ENCODE measurements around the gene ACTL10.

The ACTL10 gene

GRCh38 chr20:33675136-33675959 is 8.6 kb downstream of the ACTL10 start:
- Histone ChIP-seq H3K4me1 (ENCODE audit: insufficient read depth, low read length) (peaks cover 30% of the 10 kb centered on the region), H3K36me3 (ENCODE audit: insufficient read depth, low read length) (peaks cover 9% of the 10 kb centered on the region), H3K27me3 (ENCODE audit: control insufficient read depth in 1 of 2, insufficient read depth in 2 of 2, low read length in 2 of 2) (no peaks in the 10 kb centered on the region), H3K9ac (ENCODE audit: low read length) (peak overlapping the region; percentile 73), H3K4me3 (ENCODE audit: low read depth in 1 of 2, low read length in 2 of 2) (peak overlapping the region; percentile 33 to 60), H3K9me3 (ENCODE audit: low read length) (no peaks in the 10 kb centered on the region), H3K27ac (ENCODE audit: low read depth, low read length) (peak overlapping the region; percentile 98)

DNA sequence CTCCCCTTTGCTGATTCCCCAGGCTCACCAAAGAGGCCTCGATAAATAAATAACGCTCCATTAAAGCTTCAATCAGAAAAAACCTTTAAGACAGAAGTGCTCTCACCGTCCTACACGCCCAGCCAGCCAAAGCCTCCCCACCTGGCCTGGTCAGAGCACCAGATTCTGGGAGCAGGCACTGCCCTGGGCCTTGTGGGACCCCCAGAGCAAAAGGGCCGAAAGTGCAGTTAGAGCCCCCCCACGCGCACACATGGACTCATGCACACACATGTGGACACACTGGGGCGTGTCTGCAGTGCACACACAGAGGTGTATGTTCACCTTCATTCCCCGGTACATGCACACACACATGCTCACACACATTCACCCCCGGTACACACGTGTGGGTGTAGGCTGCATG is 9.4 kb downstream of the ACTL10 start:
- Histone ChIP-seq H3K27ac (ENCODE audit: low read depth, low read length) (peak overlapping the region; percentile 98), H3K4me3 (ENCODE audit: low read depth in 1 of 2, low read length in 2 of 2) (no peak overlapping the region), H3K27me3 (ENCODE audit: control insufficient read depth in 1 of 2, insufficient read depth in 2 of 2, low read length in 2 of 2) (no peaks in the 10 kb centered on the region), H3K9ac (ENCODE audit: low read length) (peak overlapping the region; percentile 73), H3K9me3 (ENCODE audit: low read length) (no peaks in the 10 kb centered on the region), H3K4me1 (ENCODE audit: insufficient read depth, low read length) (peaks cover 30% of the 10 kb centered on the region), H3K36me3 (ENCODE audit: insufficient read depth, low read length) (peaks cover 4% of the 10 kb centered on the region)

- Histone ChIP-seq H3K27ac (ENCODE audit: low read depth, low read length) (peak overlapping the region; percentile 98), H3K9ac (ENCODE audit: low read length) (no peak overlapping the region), H3K9me3 (ENCODE audit: low read length) (no peaks in the 10 kb centered on the region), H3K36me3 (ENCODE audit: insufficient read depth, low read length) (no peaks in the 10 kb centered on the region), H3K27me3 (ENCODE audit: control insufficient read depth in 1 of 2, insufficient read depth in 2 of 2, low read length in 2 of 2) (no peaks in the 10 kb centered on the region), H3K4me1 (ENCODE audit: insufficient read depth, low read length) (peaks cover 30% of the 10 kb centered on the region), H3K4me3 (ENCODE audit: low read depth in 1 of 2, low read length in 2 of 2) (no peak overlapping the region)
Measured at GRCh38 chr20:33676652-33677645, 10.2 kb downstream of the ACTL10 start.

DNA sequence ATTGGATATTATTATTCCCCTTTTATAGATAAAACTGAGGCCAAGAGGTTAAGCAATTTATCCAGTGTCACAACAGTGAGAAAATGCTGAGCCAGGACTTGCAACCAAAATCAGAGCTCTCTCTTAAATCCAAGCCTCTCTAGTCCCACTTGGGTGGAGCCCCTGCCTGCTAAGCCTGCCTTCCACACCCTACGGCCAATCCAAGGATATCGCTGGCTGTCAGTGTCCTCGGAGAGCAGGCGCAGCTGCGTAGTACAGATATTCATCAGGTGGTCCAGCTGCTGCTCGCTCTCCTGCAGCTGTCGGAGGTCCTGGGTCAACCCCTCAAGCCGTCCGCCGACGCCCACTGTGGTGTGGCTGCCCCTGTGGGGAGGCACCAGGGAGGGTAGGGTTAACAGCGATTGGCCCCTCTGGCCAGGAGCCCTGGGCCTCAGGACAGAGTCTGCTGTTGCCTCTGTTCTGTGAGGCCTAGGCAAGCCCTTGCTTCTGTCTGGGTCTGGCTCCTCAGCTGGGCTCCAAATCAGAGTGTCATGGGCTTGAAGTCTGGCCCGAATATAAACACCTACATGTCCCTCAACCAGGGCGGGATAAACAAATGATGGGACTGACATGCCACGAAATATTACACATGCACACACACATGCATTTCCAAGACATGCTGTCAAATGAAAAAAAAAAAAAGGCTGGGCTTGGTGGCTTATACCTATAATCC is 11.4 kb downstream of the ACTL10 start:
- Histone ChIP-seq H3K4me3 (ENCODE audit: low read depth in 1 of 2, low read length in 2 of 2) (no peak overlapping the region), H3K36me3 (ENCODE audit: insufficient read depth, low read length) (no peaks in the 10 kb centered on the region), H3K9ac (ENCODE audit: low read length) (no peak overlapping the region), H3K9me3 (ENCODE audit: low read length) (no peaks in the 10 kb centered on the region), H3K27ac (ENCODE audit: low read depth, low read length) (no peak overlapping the region), H3K27me3 (ENCODE audit: control insufficient read depth in 1 of 2, insufficient read depth in 2 of 2, low read length in 2 of 2) (no peaks in the 10 kb centered on the region), H3K4me1 (ENCODE audit: insufficient read depth, low read length) (peaks cover 23% of the 10 kb centered on the region)

GRCh38 chr20:33679758-33680485 is 13.2 kb downstream of the ACTL10 start:
- H3K36me3 ChIP-seq (ENCODE audit: insufficient read depth, low read length) = no peaks in the 10 kb centered on the region
- H3K4me3 ChIP-seq (ENCODE audit: low read depth in 1 of 2, low read length in 2 of 2) = no peak overlapping the region
- H3K4me1 ChIP-seq (ENCODE audit: insufficient read depth, low read length) = peaks cover 14% of the 10 kb centered on the region
- H3K27ac ChIP-seq (ENCODE audit: low read depth, low read length) = no peak overlapping the region
- H3K27me3 ChIP-seq (ENCODE audit: control insufficient read depth in 1 of 2, insufficient read depth in 2 of 2, low read length in 2 of 2) = no peaks in the 10 kb centered on the region
- no peak overlapping the region for H3K9ac ChIP-seq (ENCODE audit: low read length)
- H3K9me3 ChIP-seq (ENCODE audit: low read length) = no peaks in the 10 kb centered on the region

DNA sequence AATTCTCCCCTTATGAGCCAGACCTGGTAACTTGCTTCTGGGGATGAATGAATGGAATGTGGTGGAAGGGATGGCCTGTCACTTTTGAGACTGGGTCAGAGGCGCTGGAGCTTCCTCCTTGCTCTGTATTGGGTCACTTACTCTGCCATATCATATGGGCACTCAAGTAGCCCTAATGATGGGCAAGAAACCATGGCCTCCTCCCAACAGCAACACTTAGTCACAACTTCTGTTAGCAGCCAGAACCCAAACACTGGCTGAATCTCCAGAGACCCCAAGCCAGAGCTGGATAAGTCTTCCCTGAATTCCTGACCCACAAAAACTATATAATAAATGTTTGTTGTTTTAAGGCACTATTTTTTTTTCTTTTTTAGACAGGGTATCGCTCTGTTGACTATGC is 13.9 kb downstream of the ACTL10 start:
- Histone ChIP-seq H3K27ac (ENCODE audit: low read depth, low read length) (no peak overlapping the region), H3K36me3 (ENCODE audit: insufficient read depth, low read length) (no peaks in the 10 kb centered on the region), H3K4me1 (ENCODE audit: insufficient read depth, low read length) (peaks cover 13% of the 10 kb centered on the region)

DNA sequence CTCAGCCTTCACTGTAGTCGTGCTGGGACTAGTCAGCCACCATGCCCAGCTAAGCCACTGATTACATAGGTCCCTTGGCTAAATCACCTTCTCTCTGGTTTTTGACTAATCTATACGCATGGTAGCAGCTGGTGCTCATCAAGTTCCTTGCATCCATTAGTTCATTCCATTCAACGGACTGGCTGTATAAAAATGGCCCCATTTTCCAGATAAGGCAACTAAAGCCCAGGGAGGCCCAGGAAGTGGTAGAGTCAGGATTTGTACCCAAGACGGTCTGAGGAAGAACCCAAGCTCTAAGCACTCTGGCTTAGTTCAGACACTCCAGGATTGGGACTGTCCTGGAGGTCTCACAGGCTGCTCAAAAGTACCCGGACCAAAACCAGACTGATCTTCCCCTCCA is 14.5 kb downstream of the ACTL10 start:
- Histone ChIP-seq H3K27me3 (ENCODE audit: control insufficient read depth in 1 of 2, insufficient read depth in 2 of 2, low read length in 2 of 2) (no peaks in the 10 kb centered on the region), H3K4me1 (ENCODE audit: insufficient read depth, low read length) (peaks cover 7% of the 10 kb centered on the region), H3K36me3 (ENCODE audit: insufficient read depth, low read length) (no peaks in the 10 kb centered on the region), H3K9me3 (ENCODE audit: low read length) (no peaks in the 10 kb centered on the region), H3K27ac (ENCODE audit: low read depth, low read length) (no peak overlapping the region), H3K4me3 (ENCODE audit: low read depth in 1 of 2, low read length in 2 of 2) (no peak overlapping the region), H3K9ac (ENCODE audit: low read length) (no peak overlapping the region)

More for the DNA sequence above, 13.9 kb downstream of the ACTL10 start:
- Histone ChIP-seq H3K4me3 (ENCODE audit: low read depth in 1 of 2, low read length in 2 of 2) (no peak overlapping the region), H3K27me3 (ENCODE audit: control insufficient read depth in 1 of 2, insufficient read depth in 2 of 2, low read length in 2 of 2) (no peaks in the 10 kb centered on the region), H3K9ac (ENCODE audit: low read length) (no peak overlapping the region), H3K9me3 (ENCODE audit: low read length) (no peaks in the 10 kb centered on the region)

DNA sequence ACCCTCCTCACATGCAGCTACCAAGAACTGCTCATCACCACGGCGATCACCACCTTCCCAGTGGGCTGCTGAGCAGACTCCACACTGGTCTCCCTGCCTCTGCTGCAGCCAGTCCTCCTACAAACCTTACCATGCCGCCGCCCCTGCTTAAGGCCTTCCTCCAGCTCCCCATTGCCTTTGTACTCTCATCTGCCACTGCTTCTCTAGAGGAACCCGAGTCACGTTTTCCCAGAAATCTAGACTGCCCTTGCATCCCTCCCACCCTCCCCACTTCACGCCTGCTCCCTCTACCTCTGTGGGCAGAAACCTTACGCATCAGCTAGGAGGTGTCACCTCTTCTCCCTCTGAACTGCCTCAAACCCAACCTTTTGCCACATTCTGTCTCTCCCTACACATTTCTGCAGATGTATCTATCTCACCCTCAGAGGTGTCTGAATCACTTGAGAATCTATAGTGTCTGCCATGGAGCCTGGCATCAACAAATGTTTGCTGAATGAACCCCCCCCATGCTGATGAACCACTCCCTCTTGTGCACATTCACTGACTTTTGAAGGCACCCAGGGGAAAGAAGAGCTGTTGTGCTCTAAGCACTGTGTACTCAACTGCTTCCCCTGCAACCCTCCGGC is 15.1 kb downstream of the ACTL10 start:
- Histone ChIP-seq H3K27me3 (ENCODE audit: control insufficient read depth in 1 of 2, insufficient read depth in 2 of 2, low read length in 2 of 2) (no peaks in the 10 kb centered on the region), H3K36me3 (ENCODE audit: insufficient read depth, low read length) (no peaks in the 10 kb centered on the region), H3K27ac (ENCODE audit: low read depth, low read length) (no peak overlapping the region), H3K4me1 (ENCODE audit: insufficient read depth, low read length) (peaks cover 9% of the 10 kb centered on the region), H3K9me3 (ENCODE audit: low read length) (no peaks in the 10 kb centered on the region), H3K9ac (ENCODE audit: low read length) (no peak overlapping the region), H3K4me3 (ENCODE audit: low read depth in 1 of 2, low read length in 2 of 2) (no peak overlapping the region)

DNA sequence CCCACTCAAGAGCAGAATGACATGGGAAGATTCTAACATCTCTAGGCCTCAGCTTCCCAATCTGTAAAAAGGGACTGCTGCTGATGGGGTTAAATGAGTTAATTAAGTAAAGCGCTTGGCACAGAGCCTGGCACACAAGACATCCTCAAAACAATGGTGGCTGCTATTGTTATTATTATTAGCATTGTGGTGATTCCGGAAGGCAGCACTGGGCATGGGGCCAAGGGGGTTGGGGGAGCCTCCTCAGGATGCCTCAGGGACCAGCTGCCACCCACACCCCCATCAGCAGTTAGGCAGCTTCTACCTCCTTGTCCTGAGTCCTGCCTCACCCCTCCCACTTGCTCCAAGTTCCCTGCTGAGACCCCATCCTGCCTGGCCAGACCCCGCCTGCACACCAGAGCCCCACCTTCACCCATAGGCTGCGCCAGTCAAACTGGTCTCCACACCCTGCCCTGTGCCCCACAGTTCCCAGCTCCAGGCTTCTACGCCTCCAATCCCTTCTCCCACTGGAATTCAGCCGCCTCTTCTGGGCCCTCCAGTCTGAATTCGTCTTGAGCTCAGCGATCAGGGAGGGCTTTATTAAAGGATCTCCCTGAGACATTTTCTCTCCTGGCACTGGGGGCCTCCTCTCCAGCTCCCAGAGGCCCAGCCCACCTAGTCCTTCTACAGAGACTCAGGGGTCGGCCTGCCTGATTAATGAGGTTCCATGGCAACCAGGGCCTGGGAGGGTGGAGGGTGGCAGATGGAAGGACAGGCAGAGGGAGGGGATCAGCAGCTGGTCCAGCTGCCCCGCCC is 18.0 kb downstream of the ACTL10 start:
- Histone ChIP-seq H3K27me3 (ENCODE audit: control insufficient read depth in 1 of 2, insufficient read depth in 2 of 2, low read length in 2 of 2) (no peaks in the 10 kb centered on the region), H3K27ac (ENCODE audit: low read depth, low read length) (no peak overlapping the region), H3K9me3 (ENCODE audit: low read length) (no peaks in the 10 kb centered on the region), H3K36me3 (ENCODE audit: insufficient read depth, low read length) (no peaks in the 10 kb centered on the region), H3K4me3 (ENCODE audit: low read depth in 1 of 2, low read length in 2 of 2) (no peak overlapping the region), H3K9ac (ENCODE audit: low read length) (no peak overlapping the region), H3K4me1 (ENCODE audit: insufficient read depth, low read length) (peaks cover 11% of the 10 kb centered on the region)
